ENCODE results near the gene RPL10A. TPM values are rescaled to one million over a fixed set of nuclear protein-coding genes. Genes with fewer than 3 reads are reported as not detected.

Gene RPL10A
- total RNA-seq, 4 donors from 2014 or later: 952 to 1,436 (median 1,121) TPM

DNA sequence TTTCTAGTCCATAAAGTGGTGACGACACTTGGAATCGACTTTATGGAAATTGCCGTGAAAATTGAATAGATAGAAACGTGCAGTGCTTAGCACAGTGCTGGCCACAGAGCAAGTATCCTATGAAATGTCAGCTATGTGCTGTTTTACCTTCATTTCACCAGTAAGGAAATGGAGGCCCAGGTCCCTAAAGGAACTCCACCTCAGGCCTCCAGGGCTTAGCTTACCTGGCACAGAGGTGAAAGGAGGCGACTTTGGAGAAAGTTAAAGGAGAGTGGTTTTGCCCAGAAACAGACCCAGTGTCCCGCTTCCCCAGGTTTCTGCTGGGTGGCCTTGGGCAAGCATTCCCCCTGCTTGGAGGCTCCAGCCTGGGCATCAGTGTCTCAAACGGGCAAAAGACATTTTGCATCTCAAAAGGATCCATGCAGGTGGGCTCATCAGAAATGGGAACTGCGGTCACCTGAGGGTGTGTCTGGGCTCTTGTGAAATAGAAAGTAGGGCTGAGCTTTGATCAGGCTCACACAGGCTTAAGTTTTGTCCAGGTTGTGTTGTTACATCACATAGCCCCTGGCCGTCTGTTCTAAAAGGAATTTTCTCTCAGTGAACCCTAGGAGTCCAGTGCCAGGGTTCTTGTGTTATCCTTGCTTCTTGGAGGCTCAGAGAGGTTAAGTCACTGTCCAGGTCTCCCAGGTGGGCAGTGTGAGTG, 51.3 kb downstream of the RPL10A start:
- no peak overlapping the region for H3K4me3 ChIP-seq
- H3K27me3 ChIP-seq: no peaks in the 10 kb centered on the region
- H3K27ac ChIP-seq: no peak overlapping the region
- no peak for DNase-seq (ENCODE audit: low spot score in 2 of 2)
- 84 to 86% methylated on average over 9 of the region's 9 CpGs for WGBS, 2 donors
- TF ChIP-seq POLR2A (IDR thresholded peaks at IDR 0.05): no peak
- H3K9me3 ChIP-seq: no peaks in the 10 kb centered on the region
- H3K4me1 ChIP-seq: peaks cover 0 to 9% (median 0%) of the 10 kb centered on the region in 4 donors
- H3K36me3 ChIP-seq: no peaks in the 10 kb centered on the region

Small RNA genes within 50 kb of the gene (small RNA-seq; reads per million reads assigned to genes)
- gene MIR7111: not detected

Other genes with a start within 250 kb of the RPL10A start
- 10 to 100 TPM; 41.6 to 97.2 (median 55.5) TPM for gene ZNF76, start 208.7 kb upstream of the RPL10A start, total RNA-seq
- gene DEF6, start 170.6 kb upstream of the RPL10A start, total RNA-seq: 10 to 100 TPM in 1 of 4 donors, 1 to 10 TPM in 3; 3.3 to 21.9 (median 7.4) TPM
- 10 to 100 TPM; 10.0 to 15.3 (median 13.0) TPM for gene PPARD, start 125.8 kb upstream of the RPL10A start, total RNA-seq
- 1 to 10 TPM; 8.1 to 9.6 (median 8.4) TPM for gene FANCE, start 16.1 kb upstream of the RPL10A start, total RNA-seq
- 10 to 100 TPM in 3 of 4 donors, 1 to 10 TPM in 1; 9.8 to 20.1 (median 13.6) TPM for gene TEAD3, start 28.7 kb downstream of the RPL10A start, total RNA-seq
- gene TULP1, start 44.5 kb downstream of the RPL10A start, total RNA-seq: under 1 TPM in 1 of 4 donors, not detected in 3; 0.60 TPM
- 100 to 1,000 TPM; 304 to 768 (median 608) TPM for gene FKBP5, start 220.5 kb downstream of the RPL10A start, total RNA-seq

All from tibial nerve (tissue), 4 donors.